GM23338 (cell line): Measurements from ENCODE around the gene SF3B1. TPM values are rescaled to one million over a fixed set of nuclear protein-coding genes. Genes with fewer than 3 reads are reported as not detected.

Experiments used
- ATAC-seq: fragments of 200-7000 bp; cut with Tn5 transposase; 3 replicates; pipeline ENCODE4 v1.9.1; 2020
- DNase-seq: peaks from one replicate; pipeline ENCODE4 v3.0.0-alpha.2; 2015; ENCODE audit warnings: low spot score
- H2AFZ ChIP-seq: fragments of 200-600 bp; sonication (generic); 2 replicates; pipeline ENCODE4 v1.8.0; 2016; ENCODE audit warnings: antibody characterized with exemption, mild to moderate bottlenecking, moderate library complexity
- H3F3A ChIP-seq: fragments of 200-600 bp; sonication (generic); replicated peaks from 2 replicates; pipeline ENCODE4 v1.8.0; 2017; ENCODE audit warnings: antibody characterized with exemption, mixed run types, low read depth
- H3K27ac ChIP-seq: fragments of 200-600 bp; sonication (generic); 2 replicates; pipeline ENCODE4 v1.6.1; 2016; ENCODE audit warnings: low read depth
- H3K27me3 ChIP-seq: fragments of 200-600 bp; sonication (generic); 2 replicates; pipeline ENCODE4 v1.8.0; 2016; ENCODE audit warnings: mild to moderate bottlenecking, mixed run types, moderate library complexity; ENCODE audit not compliant: insufficient read depth
- H3K36me3 ChIP-seq: fragments of 200-600 bp; sonication (generic); 2 replicates; pipeline ENCODE4 v1.8.0; 2016; ENCODE audit warnings: mild to moderate bottlenecking; ENCODE audit not compliant: insufficient read depth
- H3K4me1 ChIP-seq: fragments of 200-600 bp; sonication (generic); 2 replicates; pipeline ENCODE4 v1.8.0; 2016; ENCODE audit warnings: mild to moderate bottlenecking, moderate library complexity; ENCODE audit not compliant: insufficient read depth
- H3K4me2 ChIP-seq: fragments of 200-600 bp; sonication (generic); 2 replicates; pipeline ENCODE4 v1.7.1; 2017; ENCODE audit warnings: mixed run types
- H3K4me3 ChIP-seq: fragments of 200-600 bp; sonication (generic); 2 replicates; pipeline ENCODE4 v1.6.1; 2016; ENCODE audit warnings: mixed run types
- H3K79me2 ChIP-seq: fragments of 200-600 bp; sonication (generic); replicated peaks from 2 replicates; pipeline ENCODE4 v1.8.0; 2017; ENCODE audit warnings: mild to moderate bottlenecking; ENCODE audit not compliant: insufficient read depth
- H3K9me2 ChIP-seq: fragments of 200-600 bp; sonication (generic); 2 replicates; pipeline ENCODE4 v1.8.0; 2017; ENCODE audit not compliant: insufficient read depth
- H4K20me1 ChIP-seq: fragments of 200-600 bp; sonication (generic); replicated peaks from 2 replicates; pipeline ENCODE4 v1.8.0; 2017; ENCODE audit warnings: mild to moderate bottlenecking; ENCODE audit not compliant: insufficient read depth
- H3K27ac Mint-ChIP-seq: 2 replicates; pipeline ENCODE4 v1.8.0; 2020; ENCODE audit warnings: inconsistent platforms, mild to moderate bottlenecking, moderate library complexity, mixed read lengths
- H3K27me3 Mint-ChIP-seq: 3 replicates; pipeline ENCODE4 v1.8.0; 2022; ENCODE audit warnings: low read depth, mild to moderate bottlenecking, moderate library complexity, mixed read lengths, inconsistent platforms; ENCODE audit not compliant: insufficient read depth, poor library complexity
- H3K36me3 Mint-ChIP-seq: 3 replicates; pipeline ENCODE4 v1.8.0; 2021; ENCODE audit warnings: low read depth, mild to moderate bottlenecking, inconsistent platforms, moderate library complexity, mixed read lengths
- H3K4me1 Mint-ChIP-seq: 3 replicates; pipeline ENCODE4 v1.8.0; 2020; ENCODE audit warnings: mild to moderate bottlenecking, inconsistent platforms, mixed read lengths
- H3K4me3 Mint-ChIP-seq: 3 replicates; pipeline ENCODE4 v1.8.0; 2021; ENCODE audit warnings: moderate library complexity, mild to moderate bottlenecking, inconsistent platforms, mixed read lengths
- H3K9me3 Mint-ChIP-seq: 3 replicates; pipeline ENCODE4 v1.8.0; 2020; ENCODE audit warnings: moderate library complexity, mild to moderate bottlenecking, inconsistent platforms, mixed read lengths
- CREB1 ChIP-seq: fragments of 250-450 bp; sonication (Bioruptor Pico); IDR thresholded peaks from 2 replicates; pipeline ENCODE4 v1.5.0; 2020; ENCODE audit warnings: low read depth, mild to moderate bottlenecking, moderate library complexity
- ETS1 ChIP-seq: IDR thresholded peaks from 2 replicates; pipeline ENCODE4 v1.6.1; 2016; ENCODE audit warnings: antibody characterized with exemption
- EZH2 ChIP-seq: fragments of 200-600 bp; sonication (generic); IDR thresholded peaks from one replicate; pipeline ENCODE4 v1.8.0; 2017; ENCODE audit warnings: antibody characterized with exemption, mild to moderate bottlenecking, low read depth; ENCODE audit not compliant: unreplicated experiment
- EZH2phosphoT487 ChIP-seq: fragments of 200-600 bp; sonication (generic); IDR thresholded peaks from one replicate; pipeline ENCODE4 v1.8.1; 2018; ENCODE audit warnings: antibody characterized with exemption; ENCODE audit not compliant: unreplicated experiment
- JUNB ChIP-seq: IDR thresholded peaks from one replicate; pipeline ENCODE4 v1.6.1; 2016; ENCODE audit warnings: antibody characterized with exemption; ENCODE audit not compliant: unreplicated experiment
- NANOG ChIP-seq: IDR thresholded peaks from 2 replicates; pipeline ENCODE4 v1.6.1; 2016; ENCODE audit warnings: antibody characterized with exemption, borderline replicate concordance
- POLR2AphosphoS5 ChIP-seq: IDR thresholded peaks from 2 replicates; pipeline ENCODE4 v1.6.1; 2016; ENCODE audit warnings: antibody characterized with exemption, low read depth
- REST ChIP-seq: IDR thresholded peaks from one replicate; pipeline ENCODE4 v1.6.1; 2018; ENCODE audit warnings: antibody characterized with exemption; ENCODE audit not compliant: unreplicated experiment
- STAT1 ChIP-seq: IDR thresholded peaks from one replicate; pipeline ENCODE4 v1.6.1; 2016; ENCODE audit warnings: antibody characterized with exemption; ENCODE audit not compliant: unreplicated experiment
- ZNF114 ChIP-seq: fragments of 250-450 bp; sonication (Bioruptor Pico); IDR thresholded peaks from 2 replicates; pipeline ENCODE4 v1.5.0; 2020; ENCODE audit warnings: mild to moderate bottlenecking, moderate library complexity
- ZNF331 ChIP-seq: fragments of 250-450 bp; sonication (Bioruptor Pico); IDR thresholded peaks from 2 replicates; pipeline ENCODE4 v1.5.0; 2020; ENCODE audit warnings: low read depth, mild to moderate bottlenecking, moderate library complexity
- ZNF462 ChIP-seq: fragments of 250-450 bp; sonication (Bioruptor Pico); IDR thresholded peaks from 2 replicates; pipeline ENCODE4 v1.5.0; 2020; ENCODE audit warnings: mild to moderate bottlenecking, moderate library complexity
- polyA plus RNA-seq: library from polyadenylated mRNA; unstranded; fragments of >200 nt; fragmentation: Nextera tagmentation; extraction: Ambion mirVana; gene quantifications from 2 replicates; pipeline ENCODE4 v1.2.1, GENCODE V29; 2016
- total RNA-seq: library from RNA; depleted of rRNA; stranded (reverse); fragments of >200 nt; shearing (Covaris generic); gene quantifications from 2 replicates; pipeline ENCODE4 v1.2.3, GENCODE V29; 2014

SF3B1 gene
- total and polyA plus RNA-seq, 2 experiments from 2014 or later: 238 to 340 TPM

- ATAC-seq: no peak
- Mint-ChIP-seq H3K4me3 (no peak overlapping the region), H3K9me3 (no peaks in the 10 kb centered on the region), H3K4me1 (no peaks in the 10 kb centered on the region), H3K27ac (no peak overlapping the region; the same call in 1 of the 2 replicates), H3K36me3 (peaks cover 10% of the 10 kb centered on the region), H3K27me3 (no peaks in the 10 kb centered on the region)
- no peaks in the 10 kb centered on the region for H3K27me3 ChIP-seq
- H4K20me1 ChIP-seq: peaks cover 13% of the 10 kb centered on the region
- H3K27ac ChIP-seq: no peak overlapping the region
- H2AFZ ChIP-seq: no peak overlapping the region
- TF ChIP-seq STAT1 (no peak), ZNF462 (CRISPR knock-in tag) (no peak)
- no peak for DNase-seq
- H3K4me2 ChIP-seq: no peak overlapping the region
- H3K4me1 ChIP-seq: no peaks in the 10 kb centered on the region
- no peaks in the 10 kb centered on the region for H3K9me2 ChIP-seq
- H3K4me3 ChIP-seq: no peak overlapping the region
- no peaks in the 10 kb centered on the region for H3F3A ChIP-seq
- peaks cover 18% of the 10 kb centered on the region for H3K36me3 ChIP-seq
- H3K79me2 ChIP-seq: peaks cover 39% of the 10 kb centered on the region
These were observed 26.2 kb upstream of the SF3B1 start for GRCh38 chr2:197461057-197461456.

GRCh38 chr2:197460649-197461048, 25.8 kb upstream of the SF3B1 start:
- no peaks in the 10 kb centered on the region for H3K4me1 ChIP-seq
- H3F3A ChIP-seq: 0 out of 2 replicates have a peak, but pooled peaks cover 3% of the 10 kb centered on the region
- H3K36me3 ChIP-seq: peaks cover 18% of the 10 kb centered on the region
- Mint-ChIP-seq H3K36me3 (peaks cover 8% of the 10 kb centered on the region; the same call in 2 of the 3 replicates), H3K9me3 (no peaks in the 10 kb centered on the region; the same call in 2 of the 3 replicates), H3K4me1 (no peaks in the 10 kb centered on the region), H3K27me3 (no peaks in the 10 kb centered on the region), H3K4me3 (no peak overlapping the region), H3K27ac (no peak overlapping the region)
- no peak overlapping the region for H3K4me2 ChIP-seq
- ATAC-seq (no peak), DNase-seq (no peak)
- H3K79me2 ChIP-seq: peaks cover 44% of the 10 kb centered on the region
- no peaks in the 10 kb centered on the region for H3K9me2 ChIP-seq
- H4K20me1 ChIP-seq: peaks cover 16% of the 10 kb centered on the region
- no peak overlapping the region for H2AFZ ChIP-seq
- H3K27ac ChIP-seq: no peak overlapping the region
- H3K4me3 ChIP-seq: no peak overlapping the region
- H3K27me3 ChIP-seq: no peaks in the 10 kb centered on the region
- TF ChIP-seq POLR2AphosphoS5 (no peak), NANOG (no peak), CREB1 (CRISPR knock-in tag) (no peak), JUNB (no peak), ZNF331 (CRISPR knock-in tag) (no peak), EZH2 (no peak), EZH2phosphoT487 (no peak), STAT1 (no peak), REST (no peak), ZNF114 (CRISPR knock-in tag) (no peak), ETS1 (no peak)
